AG04449 (cell line): ENCODE results near the gene ERVV-1.
"Not testable (repeated sequence)": the region's sequence is repeated elsewhere in the genome, so short reads cannot be mapped to it uniquely, and the experiment has no call there.

Experiments
- CTCF ChIA-PET: fragments of 350-600 bp; formaldehyde crosslinking; extraction: SDS; loops from one replicate; lab custom pipeline; 2021; ENCODE audit warnings: antibody characterized with exemption; lab: Yijun Ruan, JAX
- POLR2A ChIA-PET: fragments of 400-600, 350-600 bp; formaldehyde crosslinking; extraction: SDS; loops from one replicate; lab custom pipeline; 2020; ENCODE audit warnings: antibody characterized with exemption, inconsistent platforms; lab: Yijun Ruan, JAX
- DNase-seq: peaks from one replicate; pipeline ENCODE4 v3.0.0-alpha.2; 2010; ENCODE audit warnings: low read depth, low spot score
- H3K4me3 ChIP-seq: 2 replicates; pipeline ENCODE4 v1.5.1; 2011; ENCODE audit warnings: low read depth, mild to moderate bottlenecking, control low read depth, low read length
- CTCF ChIP-seq: IDR thresholded peaks from one replicate; pipeline ENCODE4 v1.5.1; 2011; ENCODE audit warnings: mild to moderate bottlenecking, moderate library complexity, low read length, control low read depth, inconsistent platforms; ENCODE audit not compliant: insufficient read depth; ENCODE audit errors: missing control alignments

Gene ERVV-1

GRCh38 chr19:53015159-53015558, 1.4 kb downstream of the ERVV-1 start:
- H3K4me3 ChIP-seq = no peak overlapping the region
- no peak for TF ChIP-seq CTCF
- DNase-seq = no peak
- ChIA-PET POLR2A (no interaction called here), CTCF (no interaction called here)

GRCh38 chr19:53015730-53016129, 2.0 kb downstream of the ERVV-1 start:
- DNase-seq = no peak
- ChIA-PET POLR2A (no interaction called here), CTCF (no interaction called here)
- TF ChIP-seq CTCF = no peak
- no peak overlapping the region for H3K4me3 ChIP-seq

- DNase-seq = no peak
- H3K4me3 ChIP-seq = no peak overlapping the region
- POLR2A ChIA-PET = no interaction called here
- CTCF ChIA-PET = no interaction called here
- TF ChIP-seq CTCF = no peak
Observed at GRCh38 chr19:53019684-53020083, 6.0 kb downstream of the ERVV-1 start.

GRCh38 chr19:53028306-53028705, 14.6 kb downstream of the ERVV-1 start:
- POLR2A ChIA-PET, DNase-seq, H3K4me3 ChIP-seq, CTCF ChIA-PET: not testable (repeated sequence)

- CTCF ChIA-PET = no interaction called here
- TF ChIP-seq CTCF = no peak
- DNase-seq = no peak
- H3K4me3 ChIP-seq = no peak overlapping the region
- POLR2A ChIA-PET = no interaction called here
Observed at GRCh38 chr19:53034054-53034453, 20.3 kb downstream of the ERVV-1 start.

- DNase-seq = no peak
- no peak overlapping the region for H3K4me3 ChIP-seq
- ChIA-PET POLR2A (no interaction called here), CTCF (no interaction called here)
- no peak for TF ChIP-seq CTCF
Observed at GRCh38 chr19:53034948-53035675, 21.4 kb downstream of the ERVV-1 start.
